EH (cell line): Measurements from ENCODE around the gene BLNK.
"Not testable (repeated sequence)": the region's sequence is repeated elsewhere in the genome, so short reads cannot be mapped to it uniquely, and the experiment has no call there.

ENCODE experiments used
- DNase-seq: peaks from one replicate; pipeline ENCODE4 v3.0.0-alpha.2; 2015; ENCODE audit warnings: low read depth

BLNK gene

DNA sequence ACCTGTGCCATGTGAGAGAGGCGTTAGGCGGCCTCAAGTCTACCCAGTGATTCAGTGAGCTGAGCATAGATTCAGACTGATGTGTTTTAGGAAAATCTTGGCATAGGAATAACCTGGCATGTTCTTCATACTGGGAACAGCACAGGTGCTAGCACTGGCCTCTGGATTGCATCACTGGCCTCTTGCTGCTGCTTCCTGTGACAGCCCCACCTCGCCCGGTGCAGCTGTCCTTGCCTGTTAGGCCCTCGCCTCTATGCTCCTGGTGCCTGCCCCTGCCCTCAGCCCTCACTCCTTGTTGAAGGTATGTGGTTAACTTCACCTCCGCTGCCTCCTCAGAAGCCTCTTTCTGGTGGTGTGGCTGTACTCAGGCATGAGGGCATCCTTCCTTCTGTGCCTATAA, 46.2 kb downstream of the BLNK start:
- DNase-seq, result no peak

DNA sequence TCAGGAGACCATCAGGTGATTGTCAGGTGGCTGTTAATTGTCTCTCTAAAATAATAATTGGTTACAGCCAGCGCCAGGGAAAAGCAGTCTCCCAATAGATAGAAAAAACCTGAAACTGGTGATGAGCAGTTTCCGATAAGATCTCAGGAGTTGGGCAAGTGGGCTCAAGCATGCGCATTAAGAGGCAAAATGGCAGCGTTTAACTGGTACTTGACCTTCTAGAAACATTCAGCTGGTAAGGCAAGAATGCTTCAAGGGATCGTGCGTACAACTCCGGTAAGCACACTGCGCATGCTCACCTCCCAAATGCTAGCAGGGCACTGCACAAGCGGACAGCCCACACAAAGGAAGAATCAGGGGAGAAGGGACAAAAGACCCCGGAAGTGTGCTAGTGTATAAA, 48.5 kb downstream of the BLNK start:
- no peak for DNase-seq

DNA sequence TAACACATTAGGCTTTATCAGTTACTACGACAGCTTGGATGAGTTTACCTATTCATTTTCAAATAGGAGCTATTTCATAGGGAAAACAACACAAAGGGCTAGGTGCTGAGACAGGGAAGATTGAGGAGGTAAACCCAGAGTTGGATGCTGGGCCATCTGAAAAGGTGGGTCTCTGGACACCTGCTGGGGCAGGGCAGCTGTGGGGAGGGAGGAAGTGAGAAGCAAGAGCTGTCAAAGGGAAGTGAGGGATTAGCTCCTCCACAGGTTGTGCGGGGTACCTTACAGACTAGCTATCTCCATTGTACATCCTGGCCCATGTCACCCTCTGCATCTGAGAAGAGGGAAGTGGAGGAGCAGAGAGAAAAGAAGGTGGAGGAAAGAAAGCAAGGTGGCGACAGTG, 48.9 kb downstream of the BLNK start:
- DNase-seq, result no peak

DNA sequence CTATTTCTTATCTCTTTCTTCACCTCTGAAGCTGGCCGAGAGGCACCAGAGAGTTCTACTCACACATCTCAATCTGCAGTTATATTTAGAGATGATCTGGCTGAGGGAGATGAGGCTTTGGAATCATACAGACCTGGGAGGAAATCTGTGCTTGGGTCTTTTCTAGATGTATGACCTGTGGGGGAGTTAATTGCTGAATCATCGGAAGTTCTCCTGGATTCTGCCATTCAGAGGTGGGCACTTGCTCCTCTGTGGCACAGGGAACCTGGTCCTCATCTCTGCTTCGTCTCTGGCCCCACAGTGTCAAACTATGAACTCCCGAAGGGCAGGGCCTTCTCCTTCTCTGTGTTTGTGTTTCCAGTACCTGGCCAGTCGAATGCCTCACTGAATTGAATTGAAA, 52.5 kb downstream of the BLNK start:
- DNase-seq, result no peak

DNA sequence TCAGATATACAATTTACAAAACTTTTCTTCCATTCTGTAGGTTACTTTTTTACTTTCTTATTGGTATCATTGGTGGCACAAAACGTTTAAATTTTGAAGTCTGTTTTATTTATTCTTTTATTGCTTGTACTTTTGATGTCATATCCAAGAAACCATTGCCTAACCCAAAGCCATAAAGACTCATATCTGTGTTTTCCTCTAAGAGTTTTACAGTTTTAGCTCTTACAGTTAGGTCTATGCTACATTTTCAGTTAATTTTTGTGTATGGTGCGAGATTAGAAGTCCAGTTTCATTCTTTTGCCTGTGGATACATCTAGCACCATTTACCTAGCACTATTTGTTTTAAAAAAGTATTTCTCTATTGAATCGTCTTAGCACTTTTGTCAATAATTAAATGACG, 53.7 kb downstream of the BLNK start:
- DNase-seq, result no peak

DNA sequence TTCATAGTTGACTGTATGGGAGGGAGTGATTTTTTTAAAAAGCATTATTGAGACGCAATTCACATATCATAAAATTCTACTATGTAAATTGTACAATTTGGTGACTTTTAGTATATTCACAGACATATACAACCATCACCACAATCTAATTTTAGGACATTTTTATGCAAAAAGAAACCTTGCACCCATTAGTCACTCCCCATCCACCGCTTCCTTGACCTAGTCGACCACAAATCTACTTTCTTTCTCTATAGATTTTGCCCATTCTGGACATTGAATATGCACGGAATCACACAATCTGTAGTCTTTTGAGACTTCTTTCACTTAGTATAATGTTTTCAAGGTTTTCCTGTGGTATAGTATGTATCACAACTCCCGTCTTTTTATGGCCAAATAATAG, 54.6 kb downstream of the BLNK start:
- no peak for DNase-seq

DNA sequence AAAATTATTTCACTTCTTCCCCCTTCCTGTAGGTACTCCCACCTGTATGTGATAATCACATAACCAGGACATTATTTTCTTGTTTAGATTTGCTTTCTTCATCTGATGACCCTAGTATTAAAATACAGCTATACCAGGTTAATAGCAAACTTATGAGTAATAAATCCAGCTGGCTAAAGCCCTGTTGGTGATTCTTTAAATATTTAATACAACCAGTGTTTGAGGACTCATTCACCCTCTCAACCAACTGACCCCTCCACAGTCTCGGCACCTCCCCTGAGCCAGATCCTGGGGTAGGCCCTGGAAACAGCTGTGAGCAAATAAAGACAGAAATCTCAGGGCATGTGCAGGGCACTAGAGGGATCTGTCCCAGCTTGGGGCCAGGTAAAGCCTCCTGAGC, 58.5 kb downstream of the BLNK start:
- DNase-seq, result no peak

DNA sequence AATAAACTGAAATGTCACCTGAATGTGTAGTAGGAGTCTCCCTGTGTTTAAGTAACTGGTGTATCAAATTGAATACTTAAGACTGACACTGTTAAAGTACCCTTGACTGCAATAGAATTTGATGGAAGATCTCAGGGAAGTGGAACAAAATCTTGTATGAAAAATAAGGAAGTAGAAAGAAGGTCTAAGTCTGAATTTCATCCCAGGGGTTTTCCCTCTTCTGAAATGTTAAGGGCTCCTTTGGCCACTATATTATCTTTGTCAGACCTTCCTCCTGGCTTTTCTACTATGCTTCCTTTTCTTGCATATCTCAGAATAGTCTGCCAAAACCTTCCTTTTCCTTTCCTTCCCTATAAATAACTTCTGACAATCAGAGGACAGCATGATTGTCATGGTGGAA, 59.6 kb downstream of the BLNK start:
- no peak for DNase-seq

DNA sequence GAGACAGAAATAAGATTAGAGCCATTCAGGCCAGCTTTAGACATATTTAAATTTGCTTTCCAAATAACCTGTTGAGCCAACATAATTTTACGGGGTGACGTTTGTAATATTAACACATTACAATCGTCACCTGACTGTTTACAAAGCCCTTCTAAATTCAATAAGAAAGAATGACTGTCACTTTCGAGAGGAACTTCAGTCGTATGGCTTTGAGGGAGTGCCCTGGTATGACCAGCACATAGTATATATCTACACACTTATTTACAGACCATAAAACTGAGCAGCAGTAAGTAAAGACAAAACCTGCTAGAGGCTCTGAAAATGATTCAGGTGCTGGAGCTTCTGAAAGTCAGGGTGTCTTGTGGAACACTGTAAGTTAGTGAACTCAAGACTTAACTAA, 62.4 kb downstream of the BLNK start:
- DNase-seq, result no peak

DNA sequence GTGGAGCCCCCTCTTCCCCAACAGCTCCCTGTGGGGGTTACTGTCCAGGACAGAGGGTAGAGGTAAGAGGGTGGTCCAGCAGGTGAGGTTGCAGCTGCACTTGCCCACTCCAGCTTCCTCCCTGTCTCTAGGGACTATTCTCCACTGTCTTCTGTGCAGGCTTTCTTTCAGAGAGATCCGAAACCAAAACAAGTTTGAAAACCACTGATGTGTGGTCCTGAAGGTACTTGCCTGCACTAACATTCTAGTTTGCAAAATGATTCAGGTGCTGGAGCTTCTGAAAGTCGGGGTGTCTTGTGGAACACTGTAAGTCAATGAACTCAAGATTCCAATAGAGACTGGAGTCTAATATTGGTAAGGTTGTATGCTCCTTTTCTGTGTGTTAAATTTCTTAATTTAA, 63.1 kb downstream of the BLNK start:
- DNase-seq, result no peak

DNA sequence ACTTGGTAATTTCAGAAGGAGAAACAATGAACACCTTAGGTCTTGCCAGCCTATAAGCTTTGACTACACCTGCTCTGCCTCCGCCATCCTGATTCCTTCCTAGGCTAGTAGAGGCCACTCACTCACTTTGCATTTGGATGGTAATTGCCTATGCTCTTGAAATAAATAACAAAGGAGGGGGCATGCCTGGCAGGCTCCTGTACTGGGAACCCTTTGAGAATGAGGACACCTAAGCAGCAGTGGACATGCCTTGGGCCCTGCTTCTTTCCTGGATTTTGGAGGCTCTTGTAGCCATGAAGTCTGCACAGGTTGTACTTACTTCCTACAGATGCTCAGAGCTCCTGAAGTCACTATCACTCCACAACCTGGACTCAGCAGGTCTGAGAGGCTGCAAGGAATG, 65.8 kb downstream of the BLNK start:
- DNase-seq, result no peak

DNA sequence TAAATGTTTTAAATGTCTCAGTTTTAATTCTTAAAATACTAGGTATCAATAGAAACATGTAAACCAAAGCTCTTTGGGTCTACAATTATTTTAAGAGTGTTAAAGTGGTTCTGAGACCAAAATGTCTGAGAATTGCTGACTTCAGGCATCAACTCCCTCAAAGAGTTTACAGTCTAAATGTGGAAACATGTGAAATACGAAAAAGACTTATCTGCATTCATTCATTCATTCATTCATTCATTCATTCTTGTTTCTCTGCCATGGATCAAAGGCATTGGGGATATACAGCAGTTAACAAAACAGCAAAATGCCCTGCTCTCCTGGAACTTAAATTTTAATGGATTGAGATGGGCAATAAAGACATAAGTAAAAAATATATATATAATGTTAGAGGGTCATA, 69.8 kb downstream of the BLNK start:
- no peak for DNase-seq

DNA sequence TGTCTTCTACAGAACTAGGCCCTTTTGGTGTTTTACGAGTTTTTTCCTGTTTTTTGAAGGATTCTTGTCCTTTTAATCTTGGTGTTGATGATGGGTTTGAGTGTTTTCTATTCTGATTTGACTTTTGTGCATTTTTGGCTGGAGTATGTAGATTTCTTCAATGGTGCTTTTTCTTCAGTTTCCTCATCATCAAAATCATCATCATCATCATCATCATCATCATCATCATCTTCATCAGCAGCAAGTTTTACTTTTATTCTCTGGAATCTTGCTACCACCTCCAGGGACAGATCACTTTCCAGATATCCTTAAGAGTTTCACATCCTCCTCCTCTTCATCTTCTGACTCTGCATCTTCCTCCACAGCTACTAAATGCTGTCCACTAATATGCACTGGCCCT, 81.9 kb downstream of the BLNK start:
- not testable (repeated sequence) for DNase-seq

DNA sequence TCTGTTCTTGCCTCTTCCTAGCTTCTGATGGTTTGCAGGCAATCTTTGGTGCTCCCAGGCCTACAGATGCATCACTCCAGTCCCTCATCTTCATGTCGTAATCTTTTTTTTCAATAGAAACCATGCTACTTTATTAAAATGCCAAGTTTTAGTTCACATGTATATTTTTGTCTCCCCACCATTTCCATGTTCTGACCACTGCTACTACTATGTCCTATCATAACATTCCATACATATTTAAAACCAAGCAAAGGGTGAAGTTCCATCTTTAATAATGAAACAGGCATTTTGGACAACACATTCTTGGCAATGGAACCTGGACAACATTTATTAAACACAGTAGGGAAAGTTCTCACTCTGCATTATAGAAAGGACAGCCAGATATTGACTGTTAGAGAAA, 82.5 kb downstream of the BLNK start:
- DNase-seq, result peak; percentile 79

DNA sequence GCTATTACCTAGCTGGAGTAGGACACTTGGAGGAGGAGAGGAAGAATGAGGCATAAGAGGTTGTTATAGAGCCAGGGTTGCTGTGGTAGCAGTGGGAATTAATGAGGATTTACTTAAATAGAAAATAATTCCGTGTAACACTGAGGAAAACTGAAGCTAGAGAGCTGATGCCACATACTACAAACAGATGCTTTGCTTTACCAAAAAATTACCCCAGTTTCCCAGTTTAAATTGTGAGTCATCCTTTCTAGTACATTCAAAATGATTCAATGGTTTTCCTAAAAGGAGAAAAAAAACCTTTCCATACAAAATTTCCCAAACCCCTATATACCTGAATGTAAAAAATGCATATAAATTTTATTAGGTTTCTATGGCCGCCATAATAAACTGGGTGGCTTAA, 82.9 kb downstream of the BLNK start:
- peak; percentile 38 for DNase-seq

DNA sequence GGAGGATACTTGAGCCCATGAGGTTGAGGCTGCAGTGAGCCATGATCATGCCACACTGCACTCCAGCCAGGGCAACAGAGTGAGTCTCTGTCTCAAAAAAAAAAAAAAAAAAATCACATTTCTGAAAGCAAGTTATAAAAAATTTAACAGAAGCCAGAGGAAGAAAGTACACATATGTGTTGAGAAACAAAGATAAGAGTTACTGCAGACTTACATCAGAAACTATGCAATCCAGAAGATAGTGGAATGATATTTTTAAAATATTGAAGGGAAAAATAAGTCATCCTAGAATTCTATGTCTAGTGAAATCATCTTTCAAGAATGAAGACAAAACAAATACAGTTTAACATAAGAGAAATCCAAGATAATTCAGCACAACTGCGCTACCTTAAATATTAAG, 94.4 kb downstream of the BLNK start:
- no peak for DNase-seq

DNA sequence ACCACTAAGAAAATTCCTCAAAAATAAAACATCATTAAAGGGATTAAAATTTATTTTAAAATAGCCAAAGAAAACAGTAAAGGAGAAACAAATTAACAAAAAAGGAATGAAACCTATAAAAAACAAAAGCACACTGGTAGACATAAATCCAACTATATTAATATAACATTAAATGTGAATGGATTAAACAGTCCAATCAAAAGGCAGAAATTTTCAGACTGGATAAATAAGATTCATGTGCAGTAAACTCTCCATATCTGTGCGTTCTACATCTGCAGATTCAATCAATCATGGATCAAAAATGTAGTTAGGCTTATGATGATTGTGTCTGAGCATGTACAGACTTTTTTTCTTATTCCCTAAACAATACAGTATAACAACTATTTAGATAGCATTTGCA, 98.7 kb downstream of the BLNK start:
- no peak for DNase-seq

DNA sequence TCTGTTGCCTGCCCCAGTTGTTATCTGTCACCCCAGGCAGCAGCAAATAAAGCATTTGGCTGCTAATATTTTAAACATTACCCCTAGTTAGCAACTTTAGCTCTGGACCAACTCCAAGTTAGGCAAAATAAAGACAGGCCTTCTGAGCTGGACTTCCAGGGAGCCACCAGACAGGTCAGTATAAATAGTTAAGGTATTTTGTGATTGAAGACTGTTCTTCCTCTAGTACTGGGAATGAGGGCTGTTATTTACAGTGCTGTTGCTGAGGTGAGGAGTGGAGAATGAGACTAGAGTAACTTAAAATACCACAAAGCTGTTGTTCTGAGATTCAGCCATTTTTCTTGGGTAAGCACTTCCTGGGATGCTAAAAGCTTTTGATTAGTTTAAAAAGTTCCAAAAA, 101.1 kb downstream of the BLNK start:
- no peak for DNase-seq

DNA sequence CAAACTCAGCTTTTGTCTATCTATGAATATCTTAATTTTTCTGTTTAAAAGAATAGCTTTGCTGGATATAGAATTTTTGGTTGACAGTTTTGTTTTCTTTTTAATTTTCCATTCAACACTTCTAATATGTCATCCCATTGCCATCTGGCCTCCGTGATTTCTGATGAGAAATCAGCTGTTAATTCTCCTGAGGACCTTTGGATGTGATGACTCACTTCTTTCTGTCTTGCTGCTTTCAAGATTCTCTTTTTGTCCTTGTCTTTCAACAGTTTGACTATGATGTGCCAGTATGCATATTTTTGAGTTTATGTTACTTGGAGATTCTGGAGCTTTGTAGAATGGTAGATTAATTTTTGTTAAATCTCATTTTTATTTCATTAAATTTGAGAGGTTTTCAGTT, 102.8 kb downstream of the BLNK start:
- DNase-seq, result no peak

DNA sequence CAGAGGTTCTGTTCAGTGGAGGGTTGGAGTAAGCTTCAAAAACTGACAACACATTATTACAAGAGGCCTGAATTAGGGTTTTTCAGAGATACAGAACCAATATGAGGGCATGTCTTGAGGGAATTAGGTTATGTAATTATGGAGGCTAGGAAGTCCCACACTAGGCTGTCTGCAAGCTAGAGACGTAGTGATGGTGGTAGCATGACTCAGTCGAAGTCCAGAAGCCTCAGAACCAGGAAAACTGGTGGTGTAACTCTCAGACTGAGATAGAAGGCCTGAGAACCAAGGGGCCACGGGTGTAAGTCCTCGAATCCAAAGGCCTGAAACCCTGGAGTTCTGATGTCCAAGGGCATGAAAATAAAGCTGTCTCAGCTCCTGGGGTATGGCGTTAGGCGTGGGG, 105.6 kb downstream of the BLNK start:
- no peak for DNase-seq

DNA sequence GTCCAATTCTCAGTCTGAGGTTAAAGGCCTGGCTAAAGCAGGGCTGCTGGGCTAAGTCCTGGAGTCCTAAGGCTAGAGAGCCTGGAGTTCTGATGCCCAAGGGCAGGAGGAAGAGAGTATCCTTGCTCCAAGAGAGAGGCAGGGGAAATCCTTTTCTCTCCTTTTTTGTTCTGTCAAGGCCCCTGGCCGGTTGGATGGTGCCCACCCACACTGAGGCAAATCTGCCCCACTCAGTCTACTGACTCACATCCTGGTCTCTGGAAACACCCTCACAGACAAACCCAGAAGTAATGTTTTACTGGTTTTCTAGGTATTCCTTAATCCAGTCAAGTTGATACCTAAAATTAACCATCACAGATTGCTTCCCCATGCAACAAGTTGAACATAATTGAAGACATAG, 118.3 kb downstream of the BLNK start:
- no peak for DNase-seq

DNA sequence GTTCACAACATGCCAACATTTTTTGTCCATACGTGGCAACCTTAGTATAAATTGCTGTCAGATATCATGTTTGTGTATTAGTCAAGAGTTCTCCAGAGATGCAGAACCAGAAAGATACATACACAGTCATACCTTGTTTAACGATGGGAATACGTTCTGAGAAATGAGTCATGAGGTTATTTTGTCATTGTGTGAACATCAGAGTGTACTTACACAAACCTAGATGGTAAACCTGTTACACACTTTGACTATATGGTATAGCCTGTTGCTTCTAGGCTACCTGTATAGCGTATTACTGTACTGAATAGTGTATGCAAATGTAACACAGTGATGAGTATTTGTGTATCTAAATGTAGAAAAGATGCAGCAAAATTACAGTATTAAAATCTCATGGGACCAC, 118.9 kb downstream of the BLNK start:
- DNase-seq, result no peak
